Measurements from ENCODE around the gene PVALB.

The PVALB gene

DNA sequence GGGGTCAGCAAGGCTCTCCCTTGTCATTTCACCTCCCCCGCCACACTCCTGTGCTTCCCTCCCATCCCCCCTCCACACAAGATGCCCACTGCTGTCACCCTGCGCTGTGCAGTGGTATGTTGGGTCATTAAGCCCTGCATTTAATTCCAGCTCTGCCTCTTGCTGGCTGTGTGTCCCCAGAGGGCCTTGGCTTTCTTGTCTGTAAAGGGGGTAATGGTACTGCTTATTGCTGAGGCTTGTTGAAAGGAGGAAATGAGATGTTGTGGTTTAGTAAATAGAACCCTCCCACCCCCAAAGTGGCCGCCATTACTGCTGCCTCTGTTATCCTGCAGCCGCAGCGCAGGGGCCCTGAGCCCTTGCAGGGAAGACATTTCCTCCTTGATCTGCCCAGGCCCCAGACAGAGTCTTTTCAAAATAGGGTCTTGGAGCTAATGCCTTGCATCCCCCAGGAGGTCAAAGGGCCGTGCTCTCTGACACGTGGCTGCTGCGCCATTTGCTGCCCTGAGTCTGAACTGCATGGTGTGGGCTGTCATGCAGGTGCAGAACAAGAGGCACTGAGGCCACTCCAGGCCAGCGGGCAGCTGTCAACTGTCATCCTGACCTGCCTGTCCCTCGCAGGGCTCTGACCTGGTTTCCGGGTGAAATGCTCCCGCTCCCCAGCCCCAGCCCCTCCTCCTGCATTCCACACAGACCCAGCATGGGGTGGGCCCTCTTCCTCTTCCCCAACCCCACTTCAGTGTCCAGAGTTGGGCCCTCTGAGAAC, 18.7 kb downstream of the PVALB start:
- H3K4me3 ChIP-seq (ENCODE audit: low read depth, low read length) = no peak overlapping the region
- TF ChIP-seq, protein P1, sequence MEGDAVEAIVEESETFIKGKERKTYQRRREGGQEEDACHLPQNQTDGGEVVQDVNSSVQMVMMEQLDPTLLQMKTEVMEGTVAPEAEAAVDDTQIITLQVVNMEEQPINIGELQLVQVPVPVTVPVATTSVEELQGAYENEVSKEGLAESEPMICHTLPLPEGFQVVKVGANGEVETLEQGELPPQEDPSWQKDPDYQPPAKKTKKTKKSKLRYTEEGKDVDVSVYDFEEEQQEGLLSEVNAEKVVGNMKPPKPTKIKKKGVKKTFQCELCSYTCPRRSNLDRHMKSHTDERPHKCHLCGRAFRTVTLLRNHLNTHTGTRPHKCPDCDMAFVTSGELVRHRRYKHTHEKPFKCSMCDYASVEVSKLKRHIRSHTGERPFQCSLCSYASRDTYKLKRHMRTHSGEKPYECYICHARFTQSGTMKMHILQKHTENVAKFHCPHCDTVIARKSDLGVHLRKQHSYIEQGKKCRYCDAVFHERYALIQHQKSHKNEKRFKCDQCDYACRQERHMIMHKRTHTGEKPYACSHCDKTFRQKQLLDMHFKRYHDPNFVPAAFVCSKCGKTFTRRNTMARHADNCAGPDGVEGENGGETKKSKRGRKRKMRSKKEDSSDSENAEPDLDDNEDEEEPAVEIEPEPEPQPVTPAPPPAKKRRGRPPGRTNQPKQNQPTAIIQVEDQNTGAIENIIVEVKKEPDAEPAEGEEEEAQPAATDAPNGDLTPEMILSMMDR (IDR thresholded peaks at IDR 0.05; ENCODE audit: low read depth, low read length) = no peak
- no peak for DNase-seq (ENCODE audit: low read depth, low spot score)
- in situ Hi-C loops (cut with HindIII; ENCODE audit: low sequenced_read_pairs) = no loop called here

- in situ Hi-C loops (cut with HindIII; ENCODE audit: low sequenced_read_pairs) = no loop called here
- DNase-seq (ENCODE audit: low read depth, low spot score) = no peak
- TF ChIP-seq, protein P1 (IDR thresholded peaks at IDR 0.05; ENCODE audit: low read depth, low read length) = no peak
- no peak overlapping the region for H3K4me3 ChIP-seq (ENCODE audit: low read depth, low read length)
Observed at GRCh38 chr22:36797374-36797773, 19.5 kb downstream of the PVALB start.

GRCh38 chr22:36796552-36797175, 20.2 kb downstream of the PVALB start:
- no peak overlapping the region for H3K4me3 ChIP-seq (ENCODE audit: low read depth, low read length)
- DNase-seq (ENCODE audit: low read depth, low spot score) = no peak
- in situ Hi-C loops (cut with HindIII; ENCODE audit: low sequenced_read_pairs) = no loop called here
- TF ChIP-seq, protein P1 (IDR thresholded peaks at IDR 0.05; ENCODE audit: low read depth, low read length) = no peak

- no peak for DNase-seq (ENCODE audit: low read depth, low spot score)
- in situ Hi-C loops (cut with HindIII; ENCODE audit: low sequenced_read_pairs) = no loop called here
- TF ChIP-seq, protein P1 (IDR thresholded peaks at IDR 0.05; ENCODE audit: low read depth, low read length) = no peak
- H3K4me3 ChIP-seq (ENCODE audit: low read depth, low read length) = no peak overlapping the region
Observed at GRCh38 chr22:36795633-36796032, 21.2 kb downstream of the PVALB start.

- TF ChIP-seq, protein P1 (IDR thresholded peaks at IDR 0.05; ENCODE audit: low read depth, low read length) = no peak
- no peak for DNase-seq (ENCODE audit: low read depth, low spot score)
- in situ Hi-C loops (cut with HindIII; ENCODE audit: low sequenced_read_pairs) = no loop called here
- no peak overlapping the region for H3K4me3 ChIP-seq (ENCODE audit: low read depth, low read length)
Observed at GRCh38 chr22:36790648-36791047, 26.2 kb downstream of the PVALB start.

DNA sequence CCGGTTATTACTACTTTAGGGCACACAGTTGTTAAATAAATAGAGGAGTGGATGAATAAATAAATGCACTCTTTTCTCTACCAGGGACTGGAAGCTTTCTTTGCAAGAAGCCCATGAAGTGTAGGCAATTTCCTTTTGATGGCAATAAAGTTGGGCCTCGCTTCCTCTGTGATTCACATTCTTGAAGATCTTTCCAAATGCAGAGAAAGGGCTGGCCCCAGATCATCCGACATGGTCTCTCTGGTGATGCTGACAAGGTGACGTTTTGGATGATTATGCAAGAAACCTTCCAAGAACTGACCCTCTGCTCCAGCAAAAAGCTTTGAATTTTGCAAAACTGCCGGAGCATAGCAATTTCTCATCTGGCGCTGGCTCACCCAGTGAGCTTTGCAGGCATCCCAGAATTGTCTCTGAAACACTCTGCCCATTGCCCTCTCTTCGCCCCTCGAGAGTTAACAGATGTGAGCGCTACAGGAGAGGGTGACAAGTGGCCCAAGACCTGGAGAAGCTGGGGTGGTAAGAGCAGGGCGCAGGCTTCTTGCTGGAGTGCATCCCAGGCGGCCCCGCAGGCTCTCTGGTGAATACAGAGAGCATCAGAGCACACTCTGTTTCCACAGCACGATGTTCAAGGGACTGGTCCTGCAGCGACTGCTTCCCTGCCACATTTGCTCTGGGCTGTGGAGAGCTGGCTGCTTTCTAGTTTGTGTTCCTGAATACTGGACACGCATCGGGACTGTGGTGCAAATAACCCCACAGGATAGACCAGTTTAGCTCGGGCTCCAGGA, 29.4 kb downstream of the PVALB start:
- H3K4me3 ChIP-seq (ENCODE audit: low read depth, low read length) = no peak overlapping the region
- in situ Hi-C loops (cut with HindIII; ENCODE audit: low sequenced_read_pairs) = no loop called here
- no peak for DNase-seq (ENCODE audit: low read depth, low spot score)
- TF ChIP-seq, protein P1 (IDR thresholded peaks at IDR 0.05; ENCODE audit: low read depth, low read length) = no peak
